H1 (cell line): Measurements from ENCODE around the gene TSHR. TPM values are rescaled to one million over a fixed set of nuclear protein-coding genes. Genes with fewer than 3 reads are reported as not detected.
A peak's percentile ranks its signal among the peaks of the same experiment; 100 is the strongest.

Source experiments
- CHD2 ChIP-seq: IDR thresholded peaks from 2 replicates; pipeline ENCODE4 v1.6.1; 2012; ENCODE audit warnings: low read length, improper control_type of control experiment
- EGR1 ChIP-seq: IDR thresholded peaks from 2 replicates; pipeline ENCODE4 v1.6.1; 2011; ENCODE audit warnings: low read depth, low read length, borderline replicate concordance
- GTF2F1 ChIP-seq: IDR thresholded peaks from 2 replicates; pipeline ENCODE4 v1.6.1; 2012; ENCODE audit warnings: low read depth, low read length, improper control_type of control experiment, borderline replicate concordance
- POLR2A ChIP-seq, 2 experiments: IDR thresholded peaks; 1 replicate in 1 of 2; 2 replicates in 1 of 2; pipeline ENCODE4 v1.6.1; 2011; ENCODE audit warnings: low read depth in 2 of 2, low read length in 2 of 2, mild to moderate bottlenecking in 2 of 2; ENCODE audit errors: control extremely low read depth in 1 of 2
- SIN3A ChIP-seq, 2 experiments: IDR thresholded peaks in 1 of 2; conservative IDR thresholded peaks in 1 of 2; 2 replicates each; pipeline ENCODE4 v1.6.1; 2011 to 2012; ENCODE audit warnings: low read length in 2 of 2, improper control_type of control experiment in 1 of 2, low read depth in 1 of 2, mild to moderate bottlenecking in 1 of 2
- TAF7 ChIP-seq: optimal IDR thresholded peaks from 2 replicates; pipeline ENCODE3; 2011; ENCODE audit warnings: low read depth, mild to moderate bottlenecking, inconsistent platforms, low read length, moderate library complexity, borderline replicate concordance
- polyA plus RNA-seq, 7 experiments: library from polyadenylated mRNA; depleted of rRNA in 3 of 7; stranded (reverse) in 5 of 7; unstranded in 2 of 7; fragments of >200 nt in 5 of 7; fragments of 200-250 nt in 2 of 7; gene quantifications; 1 replicate in 5 of 7; 2 replicates in 1 of 7; 4 replicates in 1 of 7; pipeline versions ENCODE4 v1.2.1 to v1.2.3, GENCODE V29; 2011 to 2013; ENCODE audit warnings: missing spikeins in 2 of 7, mixed read lengths in 2 of 7
- total RNA-seq: library from RNA; stranded (reverse); fragmentation: NEBNext Ultra II Directional; extraction: Animal tissue kit (Norgen Biotek cat#: 25700); gene quantifications from 2 replicates; pipeline ENCODE4 v1.2.1, GENCODE V29; 2021

TSHR gene
- total and polyA plus RNA-seq, 2 of the 8 experiments (the other 6 are each of a cell fraction or from before 2014, with no cell fraction given) = 0.27 TPM; not detected in 1

DNA sequence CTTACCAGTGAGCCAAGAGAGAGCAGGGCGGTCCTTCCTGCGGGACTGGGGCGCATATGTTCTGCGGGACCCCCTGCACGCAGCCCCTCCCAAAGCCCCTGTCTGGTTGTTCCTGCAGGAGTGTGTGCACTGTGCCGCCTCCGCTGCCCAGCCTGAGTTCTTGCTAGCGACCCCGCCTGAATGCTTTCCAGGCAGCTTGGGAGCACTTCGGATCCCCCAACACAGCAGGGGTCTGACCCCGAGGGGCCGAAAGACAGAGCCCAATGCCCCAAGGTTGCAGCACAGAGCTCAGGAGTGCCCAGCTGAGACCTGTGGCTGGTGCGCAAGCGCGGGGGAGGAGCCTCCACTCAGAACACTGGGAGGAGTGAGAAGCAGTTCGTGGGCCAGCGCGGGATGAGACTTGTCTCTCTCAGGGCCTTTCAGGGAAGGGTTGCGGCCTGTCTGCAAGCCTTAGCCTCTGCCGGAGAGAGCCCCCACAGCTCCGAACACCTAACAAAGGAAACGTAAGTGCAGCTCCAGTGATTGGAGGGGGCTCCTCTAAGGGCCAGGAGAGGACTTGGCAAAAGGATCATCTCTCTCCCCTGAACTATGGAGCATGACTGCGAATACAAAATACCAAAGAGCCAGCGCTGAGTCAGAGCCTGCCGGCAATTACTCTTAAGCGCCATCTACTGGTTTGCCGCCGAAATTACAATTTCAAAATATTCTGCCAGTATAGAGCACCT lies 214.8 kb downstream of the TSHR start (continued):
- TF ChIP-seq TAF7 (peak; percentile 58), CHD2 (no peak), EGR1 (no peak), POLR2A (IDR thresholded peaks at IDR 0.05; ENCODE audit: control extremely low read depth in 1 of 2, low read depth in 2 of 2, low read length in 2 of 2) (peak; percentile 54 to 90), GTF2F1 (no peak), SIN3A (conservative IDR thresholded peaks at IDR 0.05 in 1 of 2, IDR thresholded peaks at IDR 0.05 in 1 of 2; ENCODE audit: low read depth in 1 of 2, low read length in 2 of 2) (peak in 1 of 2 experiments; percentile 26; a peak in 1 of 4 replicates)
